HFF-Myc (cell line): ENCODE data around the gene INPP4B.

Experiments used
- DNase-seq: peaks from one replicate; pipeline ENCODE4 v3.0.0-alpha.2; 2011; ENCODE audit warnings: low read depth; ENCODE audit errors: extremely low read depth
- H3K4me3 ChIP-seq: replicated peaks from 2 replicates; pipeline ENCODE4 v1.5.1; 2011; ENCODE audit warnings: low read depth, mild to moderate bottlenecking, control low read depth, low read length
- CTCF ChIP-seq: IDR thresholded peaks from 2 replicates; pipeline ENCODE4 v1.5.1; 2012; ENCODE audit warnings: mild to moderate bottlenecking, low read depth, low read length, control low read depth; ENCODE audit errors: missing control alignments

Gene INPP4B

GRCh38 chr4:142683997-142684396, 162.1 kb downstream of the INPP4B start:
- no peak for DNase-seq
- H3K4me3 ChIP-seq: no peak overlapping the region
- no peak for TF ChIP-seq CTCF

- DNase-seq: no peak
- TF ChIP-seq CTCF: no peak
- no peak overlapping the region for H3K4me3 ChIP-seq
These were observed 162.6 kb downstream of the INPP4B start for GRCh38 chr4:142683503-142683902.

GRCh38 chr4:142671516-142671915, 174.6 kb downstream of the INPP4B start:
- no peak for TF ChIP-seq CTCF
- H3K4me3 ChIP-seq: no peak overlapping the region
- no peak for DNase-seq

- H3K4me3 ChIP-seq: no peak overlapping the region
- no peak for TF ChIP-seq CTCF
- no peak for DNase-seq
These were observed 182.3 kb downstream of the INPP4B start for GRCh38 chr4:142663828-142664227.

DNA sequence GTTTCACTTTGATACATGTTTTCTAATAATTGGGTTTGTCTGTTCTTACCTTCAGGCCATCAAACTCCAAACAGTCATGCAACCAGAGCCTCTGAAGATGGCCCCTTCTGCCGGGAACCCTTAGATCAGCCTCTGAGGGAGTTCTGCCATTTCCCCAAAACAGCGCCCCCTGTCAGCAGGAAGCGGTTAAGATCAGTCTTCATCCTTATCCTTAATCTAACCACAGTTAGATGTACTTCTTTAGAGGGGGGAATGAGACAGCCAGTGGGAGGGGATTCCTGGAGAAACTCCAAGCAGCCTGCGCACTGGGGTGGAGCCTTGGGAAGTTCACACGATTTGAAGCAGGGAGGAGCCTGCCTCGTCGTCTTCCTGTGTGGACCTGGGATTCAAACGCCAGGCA, 185.4 kb downstream of the INPP4B start:
- peak; percentile 13 for TF ChIP-seq CTCF
- no peak for DNase-seq

DNA sequence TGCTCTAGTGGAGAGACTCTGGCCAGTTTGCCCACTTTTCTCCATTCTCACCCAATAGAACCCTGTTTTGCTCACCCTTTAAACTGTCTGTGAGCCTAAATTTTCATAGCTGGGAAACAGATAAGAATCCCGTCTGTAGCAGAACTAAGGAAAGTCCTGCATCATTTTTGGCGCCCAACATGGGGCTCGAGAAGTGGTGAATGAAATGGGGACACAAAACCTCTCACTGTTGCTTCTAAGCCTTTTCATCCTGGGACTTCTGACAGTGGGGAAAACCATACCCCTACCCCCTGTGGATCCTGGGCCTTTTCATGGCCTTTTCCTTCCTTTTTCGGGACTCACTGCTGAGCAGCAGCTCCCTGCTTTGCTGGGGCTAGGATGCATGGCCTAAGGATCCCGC, 189.9 kb downstream of the INPP4B start:
- no peak for TF ChIP-seq CTCF
- peak; percentile 9 for DNase-seq

More for the DNA sequence above, 185.4 kb downstream of the INPP4B start:
- H3K4me3 ChIP-seq: no peak overlapping the region

GRCh38 chr4:142648378-142648777, 197.7 kb downstream of the INPP4B start:
- no peak overlapping the region for H3K4me3 ChIP-seq
- DNase-seq: no peak
- TF ChIP-seq CTCF: no peak

More for the DNA sequence above, 189.9 kb downstream of the INPP4B start:
- H3K4me3 ChIP-seq: no peak overlapping the region
